Activated CD4-positive, CD25-positive, alpha-beta regulatory T cell treated with anti-CD3 and anti-CD28 coated beads, Interleukin-2, amount 50 U/mL, for 16 hours (primary cell): ENCODE measurements around the gene CSNK2A1.

ENCODE experiments used
- DNase-seq: peaks from one replicate; pipeline ENCODE4 v3.0.0-alpha.2; 2020; ENCODE audit warnings: low read depth, low spot score

CSNK2A1 gene

GRCh38 chr20:564192-564591 lies 20.6 kb upstream of the CSNK2A1 start:
- no peak for DNase-seq

GRCh38 chr20:563187-563586 lies 19.6 kb upstream of the CSNK2A1 start:
- DNase-seq, result no peak

- DNase-seq, result no peak
These were observed 18.8 kb upstream of the CSNK2A1 start for GRCh38 chr20:562232-562897.

GRCh38 chr20:561437-562231 lies 18.0 kb upstream of the CSNK2A1 start:
- no peak for DNase-seq

GRCh38 chr20:560680-561079 lies 17.1 kb upstream of the CSNK2A1 start:
- DNase-seq, result no peak

- DNase-seq, result no peak
These were observed 14.5 kb upstream of the CSNK2A1 start for GRCh38 chr20:558117-558516.

- no peak for DNase-seq
These were observed 13.4 kb upstream of the CSNK2A1 start for GRCh38 chr20:556984-557383.

GRCh38 chr20:555976-556385 lies 12.4 kb upstream of the CSNK2A1 start:
- DNase-seq, result no peak

- DNase-seq, result no peak
These were observed 7.0 kb upstream of the CSNK2A1 start for GRCh38 chr20:550611-551010.

- DNase-seq, result no peak
These were observed 6.3 kb upstream of the CSNK2A1 start for GRCh38 chr20:549722-550496.

- no peak for DNase-seq
These were observed 5.3 kb upstream of the CSNK2A1 start for GRCh38 chr20:548906-549305.

- no peak for DNase-seq
These were observed 3.8 kb upstream of the CSNK2A1 start for GRCh38 chr20:547394-547793.

- DNase-seq, result no peak
These were observed 2.8 kb upstream of the CSNK2A1 start for GRCh38 chr20:546353-546752.

- no peak for DNase-seq
These were observed 649 bp upstream of the CSNK2A1 start for GRCh38 chr20:544153-544725.

- DNase-seq, result no peak
These were observed 717 bp downstream of the CSNK2A1 start for GRCh38 chr20:542777-543368.

- DNase-seq, result no peak
These were observed 3.0 kb downstream of the CSNK2A1 start for GRCh38 chr20:540391-541201.

- DNase-seq, result no peak
These were observed 3.7 kb downstream of the CSNK2A1 start for GRCh38 chr20:539848-540247.

- DNase-seq, result no peak
These were observed 4.4 kb downstream of the CSNK2A1 start for GRCh38 chr20:539191-539590.

- no peak for DNase-seq
These were observed 5.6 kb downstream of the CSNK2A1 start for GRCh38 chr20:537983-538382.

GRCh38 chr20:536426-537010 lies 7.1 kb downstream of the CSNK2A1 start:
- no peak for DNase-seq

GRCh38 chr20:535958-536357 lies 7.6 kb downstream of the CSNK2A1 start:
- no peak for DNase-seq
